GM18517 (cell line): ENCODE data around the gene ARL2BP.
"Not testable (repeated sequence)": the region's sequence is repeated elsewhere in the genome, so short reads cannot be mapped to it uniquely, and the experiment has no call there.

Experiments
- ATAC-seq: cut with Tn5 transposase; IDR thresholded peaks from one replicate; pipeline ENCODE4 v1.9.1; 2021; ENCODE audit warnings: mild to moderate bottlenecking, moderate library complexity; ENCODE audit not compliant: unreplicated experiment

The ARL2BP gene

GRCh38 chr16:57244767-57245471 lies at the start of gene ARL2BP:
Gene ARL2BP, plus strand, starts transcription at chr16:57245259. Its CDS starts 109 bp downstream, at chr16:57245368.
- ATAC-seq: peak; percentile 94

DNA sequence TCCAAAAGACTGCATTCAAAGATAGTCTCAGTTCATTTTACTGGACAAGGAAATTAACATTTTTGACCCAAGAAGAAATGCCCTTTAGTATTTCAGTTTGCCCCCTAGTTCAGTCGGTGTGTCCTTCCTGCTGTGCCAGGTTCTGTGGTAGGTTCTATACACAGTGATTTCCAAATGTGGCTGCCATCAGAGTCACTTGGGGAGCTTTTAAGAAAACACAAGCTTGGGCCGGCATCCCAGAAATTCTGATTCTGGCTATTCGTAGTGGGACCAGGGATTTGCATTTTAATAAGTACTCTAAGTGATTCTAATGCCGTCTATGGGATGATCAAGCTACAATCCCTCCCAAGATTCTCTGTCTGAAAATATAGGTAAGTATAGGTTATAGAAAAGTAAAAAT lies 48.8 kb upstream of the ARL2BP start:
- ATAC-seq: no peak

DNA sequence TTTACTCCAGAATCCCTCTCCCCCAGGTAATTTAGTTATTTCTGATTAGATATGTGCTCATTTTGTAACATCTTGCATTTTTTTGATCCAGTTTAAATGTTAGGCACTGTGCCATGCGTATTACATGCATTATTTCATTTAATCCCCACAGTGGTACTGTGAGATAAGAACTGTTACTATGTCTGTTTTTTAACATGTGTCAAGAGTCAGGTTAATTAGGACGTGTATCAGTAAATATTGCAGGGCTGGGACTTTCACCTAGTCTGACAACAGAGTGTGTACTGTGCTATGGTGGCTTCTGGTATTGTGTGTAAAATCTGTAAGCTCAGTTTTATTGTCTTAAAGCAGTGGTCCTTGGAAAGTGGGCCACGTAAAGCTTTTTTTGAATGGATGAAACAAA lies 48.3 kb upstream of the ARL2BP start:
- ATAC-seq: no peak

DNA sequence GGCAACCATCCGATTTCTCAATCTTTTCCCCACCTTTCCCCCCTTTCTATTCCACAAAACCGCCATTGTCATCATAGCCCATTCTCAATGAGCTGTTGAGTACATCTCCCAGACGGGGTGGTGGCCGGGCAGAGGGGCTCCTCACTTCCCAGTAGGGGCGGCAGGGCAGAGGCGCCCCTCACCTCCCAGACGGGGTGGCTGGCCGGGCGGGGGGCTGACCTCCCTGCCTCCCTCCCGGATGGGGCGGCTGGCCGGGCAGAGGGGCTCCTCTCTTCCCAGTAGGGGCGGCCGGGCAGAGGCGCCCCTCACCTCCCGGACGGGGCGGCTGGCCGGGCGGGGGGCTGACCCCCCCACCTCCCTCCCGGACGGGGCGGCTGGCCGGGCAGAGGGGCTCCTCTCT lies 44.7 kb upstream of the ARL2BP start:
- not testable (repeated sequence) for ATAC-seq

- ATAC-seq: not testable (repeated sequence)
These were observed 44.1 kb upstream of the ARL2BP start for GRCh38 chr16:57200926-57201325.

DNA sequence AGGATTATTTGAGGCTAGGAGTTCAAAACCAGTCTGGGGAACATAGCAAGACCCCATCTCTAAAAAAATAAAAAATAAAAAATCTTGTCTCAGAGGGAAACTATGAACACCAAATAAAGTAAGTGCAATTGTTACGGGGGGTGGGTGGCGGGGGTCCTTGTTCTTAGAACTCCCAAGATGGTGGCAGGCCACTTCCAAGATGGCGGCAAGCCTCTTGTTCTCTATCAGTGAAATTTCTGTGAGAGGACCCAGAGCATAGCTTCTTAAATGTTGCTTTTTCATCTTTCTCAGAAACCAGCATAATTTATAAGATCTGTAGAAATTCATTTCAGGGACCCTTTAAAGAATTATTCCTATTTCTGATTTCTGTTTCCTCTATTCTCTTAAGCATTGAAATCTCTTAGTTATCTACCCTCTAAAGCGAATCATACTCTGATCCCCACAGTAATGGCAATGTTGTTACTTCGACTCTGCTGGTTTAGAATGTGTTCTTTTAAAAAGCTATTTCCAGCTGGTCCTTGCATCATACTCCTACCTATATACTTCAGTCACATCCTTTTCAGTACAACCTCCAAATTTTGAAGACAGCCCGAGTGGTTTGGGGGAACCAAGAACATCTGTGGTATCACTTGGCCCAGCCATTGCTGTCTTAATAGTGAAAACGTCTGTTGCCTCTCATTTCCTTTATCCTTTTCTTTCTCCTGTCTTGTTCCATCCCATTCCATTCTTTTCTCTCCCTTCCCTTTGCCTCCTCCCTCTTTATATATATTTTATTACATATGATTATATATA lies 42.8 kb upstream of the ARL2BP start:
- ATAC-seq: no peak

DNA sequence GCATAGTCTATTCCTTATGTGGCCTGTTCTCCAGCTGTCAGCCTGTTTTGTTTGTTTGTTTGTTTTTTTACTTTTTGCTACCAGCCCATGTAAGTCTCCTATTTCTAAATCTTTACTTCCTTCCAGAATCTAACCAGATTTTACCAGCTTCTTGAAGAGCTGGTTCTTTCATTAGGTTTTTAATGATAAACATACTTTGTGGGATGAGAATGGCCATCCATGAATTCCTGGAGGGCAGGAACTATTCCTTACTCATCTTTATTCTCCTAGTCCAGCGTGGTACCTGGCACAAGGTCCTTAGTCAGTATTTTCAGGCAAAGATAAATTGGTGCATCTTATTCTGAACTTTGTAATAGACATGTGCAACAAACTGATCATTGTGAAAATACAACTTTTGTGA lies 41.6 kb upstream of the ARL2BP start:
- ATAC-seq: no peak

- no peak for ATAC-seq
These were observed 40.4 kb upstream of the ARL2BP start for GRCh38 chr16:57204675-57205074.

DNA sequence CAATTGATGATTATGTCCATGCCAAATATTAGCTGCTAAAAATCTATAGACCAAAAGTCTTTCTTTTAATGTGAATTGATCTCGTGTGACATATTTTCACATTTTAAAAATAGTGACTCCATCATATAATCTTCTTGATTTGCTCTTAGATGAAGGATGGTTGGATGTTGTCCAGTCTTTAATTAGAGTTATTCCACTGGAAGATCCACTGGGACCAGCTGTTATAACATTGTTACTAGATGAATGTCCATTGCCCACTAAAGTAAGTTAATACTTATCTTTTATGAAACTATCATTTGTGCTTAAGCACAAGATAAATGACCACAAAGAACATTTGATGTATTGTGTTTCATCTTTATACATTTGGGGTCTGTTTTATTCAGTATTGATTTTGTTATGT lies 36.1 kb upstream of the ARL2BP start:
- ATAC-seq: no peak

DNA sequence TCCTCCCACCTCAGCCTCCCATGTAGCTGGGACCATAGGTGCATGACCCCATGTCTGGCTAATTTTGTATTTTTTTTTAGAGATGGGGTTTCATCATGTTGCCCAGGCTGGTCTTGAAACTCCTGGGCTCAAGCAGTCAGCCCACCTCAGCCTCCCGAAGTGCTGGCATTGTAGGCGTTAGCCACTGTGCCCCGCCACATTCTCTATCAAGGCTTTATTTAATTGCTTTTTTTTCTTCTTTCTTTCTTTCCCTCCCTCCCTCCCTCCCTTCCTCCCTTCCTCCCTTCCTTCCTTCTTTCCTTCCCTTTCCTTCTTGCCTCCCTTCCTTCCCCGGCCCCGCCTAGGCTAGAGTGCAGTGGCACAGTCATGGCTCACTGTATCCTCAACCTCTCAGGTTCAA lies 35.3 kb upstream of the ARL2BP start:
- ATAC-seq: no peak

- no peak for ATAC-seq
These were observed 31.6 kb upstream of the ARL2BP start for GRCh38 chr16:57213462-57213861.

GRCh38 chr16:57216968-57217367 lies 28.1 kb upstream of the ARL2BP start:
- no peak for ATAC-seq

- no peak for ATAC-seq
These were observed 22.0 kb upstream of the ARL2BP start for GRCh38 chr16:57223057-57223456.

DNA sequence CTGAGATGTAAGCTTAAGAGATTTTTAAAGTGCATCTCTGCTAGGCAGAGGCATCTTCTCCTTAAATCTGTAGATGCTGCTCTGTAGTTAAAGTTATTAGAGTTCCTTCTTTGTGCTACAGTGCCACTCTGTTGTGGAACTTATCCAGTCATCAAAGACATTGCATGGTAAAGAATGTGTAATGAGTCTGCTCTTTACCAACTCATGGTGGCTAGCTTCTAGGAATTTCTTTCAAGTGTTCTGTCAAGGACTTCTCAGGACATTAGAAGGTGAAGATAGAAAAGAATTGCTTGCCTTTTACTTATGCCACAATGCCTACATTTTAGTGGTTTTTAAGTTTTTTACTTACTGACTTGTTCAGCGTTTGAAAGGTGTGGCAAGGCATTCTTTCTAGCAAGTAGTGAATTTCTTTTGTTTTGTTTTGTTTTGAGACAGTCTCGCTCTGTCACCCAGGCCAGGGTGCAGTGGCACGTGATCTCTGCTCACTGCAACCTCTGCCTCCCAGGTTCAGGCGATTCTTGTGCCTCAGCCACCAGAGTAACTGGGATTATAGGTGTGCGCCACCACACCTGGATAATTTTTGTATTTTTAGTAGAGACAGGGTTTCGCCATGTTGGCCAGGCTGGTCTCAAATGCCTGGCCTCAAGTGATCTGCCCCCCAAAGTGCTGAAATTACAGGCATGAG lies 20.3 kb upstream of the ARL2BP start:
- no peak for ATAC-seq

- ATAC-seq: no peak
These were observed 19.1 kb upstream of the ARL2BP start for GRCh38 chr16:57225978-57226377.

DNA sequence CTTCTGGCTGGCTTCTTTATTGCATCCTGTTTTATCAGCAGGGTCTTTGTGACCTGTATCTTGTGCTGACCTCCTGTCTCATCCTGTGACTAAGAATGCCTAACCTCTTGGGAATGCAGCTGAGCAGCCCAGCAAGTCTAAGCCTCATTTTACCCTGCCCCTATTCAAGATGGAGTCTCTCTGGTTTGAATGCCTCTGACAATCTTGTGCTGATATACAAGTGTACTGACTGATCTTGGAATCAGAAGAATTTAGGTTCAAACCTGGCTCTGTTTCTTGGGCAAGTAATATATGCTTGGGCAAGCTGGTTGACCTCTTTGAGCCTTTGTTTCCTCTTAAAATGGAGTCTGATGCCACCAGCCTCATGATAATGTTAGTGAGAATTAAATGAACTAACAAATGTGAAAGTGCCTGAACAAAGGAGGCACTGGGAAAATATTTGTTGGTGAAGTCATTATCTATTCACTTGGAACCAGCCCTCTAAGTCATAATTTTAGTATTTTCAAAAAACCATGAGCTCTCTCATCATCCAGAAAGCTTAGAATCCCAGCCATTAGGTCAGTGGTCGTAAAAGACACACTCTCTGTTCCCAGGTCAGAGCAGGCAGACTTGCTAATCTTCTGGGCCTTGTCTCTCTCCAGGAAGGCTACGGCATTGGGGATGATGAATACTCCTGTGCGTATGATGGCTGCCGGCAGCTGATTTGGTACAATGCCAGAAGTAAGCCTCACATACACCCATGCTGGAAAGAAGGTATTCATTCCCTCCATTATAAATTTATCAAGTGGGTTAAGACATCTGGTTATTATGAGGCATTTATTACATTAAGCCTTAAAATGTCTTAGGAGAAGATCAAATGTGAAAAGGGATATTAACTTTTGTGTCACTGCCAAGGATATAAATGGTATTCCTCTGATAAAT lies 18.1 kb upstream of the ARL2BP start:
- ATAC-seq: no peak

GRCh38 chr16:57229079-57229478 lies 16.0 kb upstream of the ARL2BP start:
- ATAC-seq: no peak

DNA sequence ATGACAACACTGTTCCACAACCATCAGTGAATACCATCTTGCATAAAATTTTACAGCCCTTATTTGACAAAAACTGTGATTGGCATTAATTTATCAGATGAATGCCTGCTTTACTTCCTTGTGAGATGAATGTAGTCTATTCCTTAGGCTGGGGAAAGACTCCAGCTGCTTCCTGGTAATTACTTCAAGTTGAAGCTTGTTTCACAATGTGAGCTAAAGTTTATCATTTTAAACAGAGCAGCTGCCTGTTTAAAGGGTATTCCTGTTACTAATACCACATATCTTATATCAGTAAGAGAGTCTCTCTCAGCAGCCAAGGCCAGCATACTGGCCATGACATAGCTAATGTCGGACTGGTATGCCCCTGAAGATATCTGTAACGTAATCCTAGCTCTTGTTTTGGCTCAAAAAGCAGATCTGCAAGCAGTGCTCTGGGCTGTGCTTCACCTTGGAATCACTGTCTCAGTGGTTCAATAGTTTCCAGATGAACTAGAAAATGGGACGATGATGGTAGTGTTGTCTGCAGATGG lies 13.2 kb upstream of the ARL2BP start:
- no peak for ATAC-seq

DNA sequence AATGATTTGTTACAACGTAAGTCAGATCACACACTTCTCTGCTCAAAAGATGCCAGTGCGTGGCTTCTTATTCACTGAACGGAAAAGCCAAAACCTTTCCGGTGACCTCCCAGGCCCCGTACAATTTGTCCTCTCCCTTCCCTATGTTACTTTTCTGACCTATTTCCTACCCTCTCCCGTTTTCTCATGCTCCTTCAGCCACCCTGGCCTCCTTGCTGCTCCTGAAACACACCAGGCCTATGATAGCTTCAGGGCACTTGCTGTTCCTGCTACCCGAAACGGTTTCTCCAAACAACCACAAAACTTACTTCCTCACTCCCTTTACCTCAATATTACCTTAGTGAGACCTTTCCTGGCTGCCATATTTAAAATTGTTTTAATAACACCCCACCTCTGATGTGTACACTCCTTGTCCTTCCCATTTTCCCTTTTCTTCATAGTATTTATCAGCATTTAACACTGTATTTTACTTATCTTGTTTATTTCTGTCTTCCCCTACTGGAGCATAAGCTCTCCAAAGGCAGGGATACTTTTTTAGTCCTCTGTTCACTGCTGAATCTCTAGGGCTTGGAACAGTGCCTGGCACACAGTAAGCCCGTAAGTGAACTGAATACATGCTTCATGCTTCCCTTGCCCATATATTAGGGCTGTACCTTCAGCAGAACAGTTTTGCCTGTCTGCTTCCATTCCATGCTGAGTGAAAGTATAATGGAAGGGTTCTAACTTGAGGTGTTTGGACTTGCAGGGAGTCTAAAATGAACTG lies 10.9 kb upstream of the ARL2BP start:
- ATAC-seq: no peak

GRCh38 chr16:57234707-57235092 lies 10.4 kb upstream of the ARL2BP start:
- no peak for ATAC-seq
